ENCODE measurements around the gene EYA4. TPM values are rescaled to one million over a fixed set of nuclear protein-coding genes. Genes with fewer than 3 reads are reported as not detected.

Gene EYA4
- total RNA-seq, 1 donor from 2014 or later, result 1.6 TPM

DNA sequence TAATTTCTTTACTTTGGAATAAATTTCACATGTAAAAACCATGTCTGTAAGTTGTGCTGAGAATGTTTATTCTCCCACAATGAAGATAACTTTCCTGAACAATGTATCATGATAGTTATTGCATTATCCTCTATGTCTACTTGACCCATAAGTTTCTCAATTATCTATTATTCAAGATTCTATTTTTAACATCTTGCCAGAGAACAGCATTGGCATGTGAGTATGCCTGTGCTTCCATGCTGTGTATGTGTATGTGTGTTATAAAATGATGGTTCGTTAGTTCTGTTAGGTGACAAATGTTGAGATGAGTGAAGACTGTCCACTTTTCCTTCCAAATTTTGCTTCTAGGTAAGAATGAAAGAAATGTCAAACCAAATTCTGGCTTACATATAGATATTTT, 111.9 kb downstream of the EYA4 start:
- Histone ChIP-seq H4K20me1 (ENCODE audit: insufficient read depth, low read length) (no peaks in the 10 kb centered on the region), H3K4me1 (ENCODE audit: insufficient read depth, low read length) (no peaks in the 10 kb centered on the region), H3K9me3 (ENCODE audit: insufficient read depth, low read depth, low read length) (no peaks in the 10 kb centered on the region), H3K9ac (ENCODE audit: low read length) (no peak overlapping the region), H3K27me3 (ENCODE audit: insufficient read depth, low read length) (no peaks in the 10 kb centered on the region), H2AFZ (ENCODE audit: low read depth, low read length) (no peak overlapping the region), H3K27ac (ENCODE audit: low read depth, low read length) (no peak overlapping the region), H3K4me2 (ENCODE audit: low read length) (no peak overlapping the region), H3K36me3 (ENCODE audit: insufficient read depth, low read length) (no peaks in the 10 kb centered on the region), H3K4me3 (ENCODE audit: insufficient read depth, low read depth, low read length) (no peak overlapping the region), H3K79me2 (ENCODE audit: insufficient read depth, low read length) (no peaks in the 10 kb centered on the region)
- H3K36me3 Mint-ChIP-seq (ENCODE audit: low read depth, unreplicated experiment), result no peaks in the 10 kb centered on the region
- no peaks in the 10 kb centered on the region for H3K9me3 Mint-ChIP-seq (ENCODE audit: unreplicated experiment)
- no peak for TF ChIP-seq EZH2 (IDR thresholded peaks at IDR 0.05; ENCODE audit: insufficient read depth, low read length)
- TF ChIP-seq CTCF (IDR thresholded peaks at IDR 0.05; ENCODE audit: insufficient read depth, low read depth, low read length), result no peak
- FAIRE-seq, result no peak
- H3K27ac Mint-ChIP-seq (ENCODE audit: unreplicated experiment), result no peak overlapping the region
- H3K4me1 Mint-ChIP-seq (ENCODE audit: low read depth, unreplicated experiment), result no peaks in the 10 kb centered on the region
- H3K4me3 Mint-ChIP-seq (ENCODE audit: unreplicated experiment), result no peak overlapping the region
- no peak for DNase-seq (ENCODE audit: low read depth)
- H3K27me3 Mint-ChIP-seq (ENCODE audit: low read depth, unreplicated experiment), result no peaks in the 10 kb centered on the region

DNA sequence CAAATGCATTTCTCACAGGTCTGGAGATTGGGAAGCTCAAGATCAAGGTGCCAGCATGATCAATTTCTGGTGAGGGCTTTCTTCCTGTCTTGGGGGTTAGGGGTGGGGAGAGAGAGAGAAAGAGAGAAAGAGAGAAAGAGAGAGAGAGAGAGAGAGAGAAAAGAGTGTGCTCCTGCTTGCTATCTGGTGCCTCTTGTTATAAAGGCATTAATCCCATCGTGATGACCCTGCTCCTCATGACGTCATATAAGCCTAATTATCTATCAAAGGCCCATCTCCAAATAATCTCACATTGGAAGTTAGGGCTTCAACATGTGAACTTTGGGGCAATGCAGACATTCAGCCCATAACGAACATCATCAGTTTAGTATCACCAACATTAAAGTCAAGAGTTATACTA, 114.8 kb downstream of the EYA4 start:
- TF ChIP-seq CTCF (IDR thresholded peaks at IDR 0.05; ENCODE audit: insufficient read depth, low read depth, low read length) (no peak), EZH2 (IDR thresholded peaks at IDR 0.05; ENCODE audit: insufficient read depth, low read length) (no peak)
- H3K36me3 ChIP-seq (ENCODE audit: insufficient read depth, low read length), result no peaks in the 10 kb centered on the region
- H3K4me1 Mint-ChIP-seq (ENCODE audit: low read depth, unreplicated experiment), result peaks cover 11% of the 10 kb centered on the region
- H3K9me3 ChIP-seq (ENCODE audit: insufficient read depth, low read depth, low read length), result no peaks in the 10 kb centered on the region
- no peaks in the 10 kb centered on the region for H3K27me3 ChIP-seq (ENCODE audit: insufficient read depth, low read length)
- no peaks in the 10 kb centered on the region for H3K27me3 Mint-ChIP-seq (ENCODE audit: low read depth, unreplicated experiment)
- H3K79me2 ChIP-seq (ENCODE audit: insufficient read depth, low read length), result no peaks in the 10 kb centered on the region
- no peak overlapping the region for H2AFZ ChIP-seq (ENCODE audit: low read depth, low read length)
- H3K27ac Mint-ChIP-seq (ENCODE audit: unreplicated experiment), result no peak overlapping the region
- no peaks in the 10 kb centered on the region for H3K4me1 ChIP-seq (ENCODE audit: insufficient read depth, low read length)
- DNase-seq (ENCODE audit: low read depth) (no peak), FAIRE-seq (no peak)
- H3K4me2 ChIP-seq (ENCODE audit: low read length), result no peak overlapping the region
- H3K27ac ChIP-seq (ENCODE audit: low read depth, low read length), result no peak overlapping the region
- no peaks in the 10 kb centered on the region for H3K36me3 Mint-ChIP-seq (ENCODE audit: low read depth, unreplicated experiment)
- no peak overlapping the region for H3K4me3 ChIP-seq (ENCODE audit: insufficient read depth, low read depth, low read length)
- no peak overlapping the region for H3K4me3 Mint-ChIP-seq (ENCODE audit: unreplicated experiment)
- H3K9ac ChIP-seq (ENCODE audit: low read length), result no peak overlapping the region
- no peaks in the 10 kb centered on the region for H4K20me1 ChIP-seq (ENCODE audit: insufficient read depth, low read length)
- no peaks in the 10 kb centered on the region for H3K9me3 Mint-ChIP-seq (ENCODE audit: unreplicated experiment)

GRCh38 chr6:133358574-133359150, 117.5 kb downstream of the EYA4 start:
- Mint-ChIP-seq H3K27ac (ENCODE audit: unreplicated experiment) (no peak overlapping the region), H3K27me3 (ENCODE audit: low read depth, unreplicated experiment) (peaks cover 4% of the 10 kb centered on the region), H3K4me1 (ENCODE audit: low read depth, unreplicated experiment) (peaks cover 11% of the 10 kb centered on the region), H3K36me3 (ENCODE audit: low read depth, unreplicated experiment) (no peaks in the 10 kb centered on the region), H3K9me3 (ENCODE audit: unreplicated experiment) (no peaks in the 10 kb centered on the region), H3K4me3 (ENCODE audit: unreplicated experiment) (no peak overlapping the region)
- Histone ChIP-seq H3K79me2 (ENCODE audit: insufficient read depth, low read length) (no peaks in the 10 kb centered on the region), H3K4me3 (ENCODE audit: insufficient read depth, low read depth, low read length) (no peak overlapping the region), H3K4me2 (ENCODE audit: low read length) (no peak overlapping the region), H3K9ac (ENCODE audit: low read length) (no peak overlapping the region), H3K27me3 (ENCODE audit: insufficient read depth, low read length) (no peaks in the 10 kb centered on the region), H2AFZ (ENCODE audit: low read depth, low read length) (no peak overlapping the region), H3K27ac (ENCODE audit: low read depth, low read length) (no peak overlapping the region), H3K9me3 (ENCODE audit: insufficient read depth, low read depth, low read length) (no peaks in the 10 kb centered on the region), H4K20me1 (ENCODE audit: insufficient read depth, low read length) (no peaks in the 10 kb centered on the region), H3K36me3 (ENCODE audit: insufficient read depth, low read length) (no peaks in the 10 kb centered on the region), H3K4me1 (ENCODE audit: insufficient read depth, low read length) (no peaks in the 10 kb centered on the region)
- DNase-seq (ENCODE audit: low read depth), result no peak
- TF ChIP-seq CTCF (IDR thresholded peaks at IDR 0.05; ENCODE audit: insufficient read depth, low read depth, low read length) (no peak), EZH2 (IDR thresholded peaks at IDR 0.05; ENCODE audit: insufficient read depth, low read length) (no peak)
- no peak for FAIRE-seq
